B cell (primary cell): ENCODE results near the gene SPAG7.

Source experiments
- EZH2 ChIP-seq: IDR thresholded peaks from 2 replicates; pipeline ENCODE4 v1.6.1; 2012; ENCODE audit warnings: borderline replicate concordance, low read depth, mild to moderate bottlenecking, moderate library complexity, low read length; ENCODE audit not compliant: insufficient read depth, poor library complexity, severe bottlenecking
- TF ChIP-seq, protein P1 (sequence below): fragments of 200-600 bp; IDR thresholded peaks from one replicate; pipeline ENCODE4 v1.8.0; 2022; ENCODE audit warnings: antibody characterized with exemption, mild to moderate bottlenecking

DNA sequence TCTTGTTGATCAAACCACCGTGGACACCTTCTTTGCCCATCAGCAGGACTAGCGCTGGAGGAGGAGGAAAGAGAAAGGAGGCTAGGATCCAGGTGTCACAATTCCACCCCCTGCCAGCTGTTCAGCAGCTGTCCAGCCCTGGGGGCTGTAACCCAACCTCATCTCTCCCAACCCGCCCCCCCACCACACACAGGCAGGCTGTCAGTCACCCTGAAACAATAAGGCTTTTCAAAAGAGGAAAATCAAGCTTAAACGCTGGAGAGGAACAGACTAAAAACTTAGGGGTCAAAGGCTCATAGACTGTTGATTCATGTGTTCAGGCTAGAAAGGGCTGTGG, 21.7 kb downstream of the SPAG7 start:
- TF ChIP-seq, protein P1, sequence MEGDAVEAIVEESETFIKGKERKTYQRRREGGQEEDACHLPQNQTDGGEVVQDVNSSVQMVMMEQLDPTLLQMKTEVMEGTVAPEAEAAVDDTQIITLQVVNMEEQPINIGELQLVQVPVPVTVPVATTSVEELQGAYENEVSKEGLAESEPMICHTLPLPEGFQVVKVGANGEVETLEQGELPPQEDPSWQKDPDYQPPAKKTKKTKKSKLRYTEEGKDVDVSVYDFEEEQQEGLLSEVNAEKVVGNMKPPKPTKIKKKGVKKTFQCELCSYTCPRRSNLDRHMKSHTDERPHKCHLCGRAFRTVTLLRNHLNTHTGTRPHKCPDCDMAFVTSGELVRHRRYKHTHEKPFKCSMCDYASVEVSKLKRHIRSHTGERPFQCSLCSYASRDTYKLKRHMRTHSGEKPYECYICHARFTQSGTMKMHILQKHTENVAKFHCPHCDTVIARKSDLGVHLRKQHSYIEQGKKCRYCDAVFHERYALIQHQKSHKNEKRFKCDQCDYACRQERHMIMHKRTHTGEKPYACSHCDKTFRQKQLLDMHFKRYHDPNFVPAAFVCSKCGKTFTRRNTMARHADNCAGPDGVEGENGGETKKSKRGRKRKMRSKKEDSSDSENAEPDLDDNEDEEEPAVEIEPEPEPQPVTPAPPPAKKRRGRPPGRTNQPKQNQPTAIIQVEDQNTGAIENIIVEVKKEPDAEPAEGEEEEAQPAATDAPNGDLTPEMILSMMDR = no peak
- TF ChIP-seq EZH2 = no peak
